OCI-LY1 (cell line): ENCODE results near the gene CCDC68.

Experiments used
- EZH2 ChIP-seq: fragments of 200-600 bp; sonication (generic), shearing (Covaris generic); IDR thresholded peaks from 2 replicates; pipeline ENCODE4 v1.8.0; 2017; ENCODE audit warnings: borderline replicate concordance, mixed run types, mild to moderate bottlenecking, antibody characterized with exemption, low read length, moderate library complexity, mixed read lengths
- TF ChIP-seq, protein P1 (sequence below): fragments of 200-600 bp; sonication (generic), shearing (Covaris generic); IDR thresholded peaks from 2 replicates; pipeline ENCODE4 v1.5.1; 2017; ENCODE audit warnings: mild to moderate bottlenecking, antibody characterized with exemption, low read length, moderate library complexity, mixed read lengths

DNA sequence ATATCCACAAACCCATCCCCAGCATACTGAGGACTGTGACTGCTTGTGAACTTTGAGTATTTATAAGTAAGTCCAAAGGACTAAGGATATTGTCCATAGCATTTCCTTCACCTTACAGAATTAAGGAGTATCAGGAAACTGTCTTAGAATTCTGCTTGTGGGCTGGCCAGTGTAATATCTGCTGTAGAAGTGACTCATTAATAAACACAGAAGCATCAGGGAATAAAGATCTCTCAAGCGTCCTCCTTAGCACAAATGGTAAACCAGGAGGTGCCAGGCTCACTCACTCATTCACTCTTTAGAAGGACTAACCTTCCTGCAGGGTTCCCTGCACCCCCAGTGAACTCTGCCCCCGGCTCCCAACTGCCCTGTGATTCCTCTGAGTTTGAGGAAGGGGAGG, 31.0 kb downstream of the CCDC68 start:
- TF ChIP-seq, protein P1, sequence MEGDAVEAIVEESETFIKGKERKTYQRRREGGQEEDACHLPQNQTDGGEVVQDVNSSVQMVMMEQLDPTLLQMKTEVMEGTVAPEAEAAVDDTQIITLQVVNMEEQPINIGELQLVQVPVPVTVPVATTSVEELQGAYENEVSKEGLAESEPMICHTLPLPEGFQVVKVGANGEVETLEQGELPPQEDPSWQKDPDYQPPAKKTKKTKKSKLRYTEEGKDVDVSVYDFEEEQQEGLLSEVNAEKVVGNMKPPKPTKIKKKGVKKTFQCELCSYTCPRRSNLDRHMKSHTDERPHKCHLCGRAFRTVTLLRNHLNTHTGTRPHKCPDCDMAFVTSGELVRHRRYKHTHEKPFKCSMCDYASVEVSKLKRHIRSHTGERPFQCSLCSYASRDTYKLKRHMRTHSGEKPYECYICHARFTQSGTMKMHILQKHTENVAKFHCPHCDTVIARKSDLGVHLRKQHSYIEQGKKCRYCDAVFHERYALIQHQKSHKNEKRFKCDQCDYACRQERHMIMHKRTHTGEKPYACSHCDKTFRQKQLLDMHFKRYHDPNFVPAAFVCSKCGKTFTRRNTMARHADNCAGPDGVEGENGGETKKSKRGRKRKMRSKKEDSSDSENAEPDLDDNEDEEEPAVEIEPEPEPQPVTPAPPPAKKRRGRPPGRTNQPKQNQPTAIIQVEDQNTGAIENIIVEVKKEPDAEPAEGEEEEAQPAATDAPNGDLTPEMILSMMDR = no peak
- no peak for TF ChIP-seq EZH2
